ENCODE results near the gene MZT2A. TPM values are rescaled to one million over a fixed set of nuclear protein-coding genes. Genes with fewer than 3 reads are reported as not detected.
"Not testable (repeated sequence)": the region's sequence is repeated elsewhere in the genome, so short reads cannot be mapped to it uniquely, and the experiment has no call there.

Gene MZT2A
- total RNA-seq, 1 experiment from 2014 or later = 135 TPM

DNA sequence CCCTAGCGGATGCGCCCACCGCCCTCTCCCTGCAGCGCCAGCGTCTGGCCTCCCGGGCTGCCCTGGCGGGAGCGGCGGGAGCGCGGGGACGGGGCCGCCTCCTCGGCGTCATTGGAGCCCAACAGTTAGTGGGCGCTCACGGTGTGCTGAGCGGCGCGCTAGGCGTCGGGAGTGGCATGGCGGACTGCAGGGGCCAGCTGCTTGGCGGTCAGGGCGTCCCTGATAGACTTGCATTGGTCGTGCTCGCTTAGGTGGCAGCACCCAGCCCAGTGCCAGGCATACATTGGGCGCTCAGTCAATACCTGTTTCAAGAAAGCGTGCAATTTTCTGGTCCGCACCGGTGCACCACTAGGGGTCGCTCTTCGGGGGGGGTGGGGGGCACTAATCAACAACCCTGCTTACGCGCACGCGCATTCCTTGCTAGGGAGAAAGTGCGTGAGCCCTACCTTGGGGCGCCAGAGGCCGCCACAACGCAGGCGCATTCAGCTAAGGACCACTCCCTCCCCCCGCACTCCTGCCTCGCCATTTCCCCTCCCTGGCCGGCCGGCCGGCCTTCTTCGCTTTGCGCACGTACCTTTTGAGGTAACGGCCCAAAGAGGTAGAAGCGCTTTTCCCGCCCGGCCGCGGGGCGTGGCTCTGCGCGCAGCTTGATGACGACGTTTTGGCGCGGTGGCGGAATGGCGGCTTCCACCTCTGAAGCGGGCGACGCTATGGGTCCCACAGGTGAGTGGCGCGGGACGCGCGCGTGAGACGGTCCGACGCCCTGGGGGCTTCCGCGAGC, 411 bp upstream of the MZT2A start:
- DNase-seq (ENCODE audit: low read depth) = peak; percentile 93

DNA sequence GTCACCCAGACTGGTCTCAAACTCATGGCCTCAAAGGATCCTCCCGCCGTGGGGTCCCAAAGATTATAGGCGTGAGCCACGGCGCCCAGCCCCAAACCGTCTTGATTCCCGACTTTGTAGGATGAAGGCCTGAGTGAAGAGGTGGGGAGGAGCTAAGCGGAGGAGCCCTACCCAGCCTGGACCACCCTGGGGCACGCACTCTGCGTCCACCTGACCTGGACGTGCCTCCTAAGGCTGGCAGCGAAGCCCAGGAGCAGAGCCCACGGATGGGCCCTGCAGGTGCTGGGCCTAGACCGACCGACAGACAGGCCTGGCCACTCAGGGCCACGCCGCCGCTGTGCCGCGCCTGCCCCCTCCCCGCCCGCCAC, 744 bp downstream of the MZT2A start:
- peak; percentile 17 for DNase-seq (ENCODE audit: low read depth)

DNA sequence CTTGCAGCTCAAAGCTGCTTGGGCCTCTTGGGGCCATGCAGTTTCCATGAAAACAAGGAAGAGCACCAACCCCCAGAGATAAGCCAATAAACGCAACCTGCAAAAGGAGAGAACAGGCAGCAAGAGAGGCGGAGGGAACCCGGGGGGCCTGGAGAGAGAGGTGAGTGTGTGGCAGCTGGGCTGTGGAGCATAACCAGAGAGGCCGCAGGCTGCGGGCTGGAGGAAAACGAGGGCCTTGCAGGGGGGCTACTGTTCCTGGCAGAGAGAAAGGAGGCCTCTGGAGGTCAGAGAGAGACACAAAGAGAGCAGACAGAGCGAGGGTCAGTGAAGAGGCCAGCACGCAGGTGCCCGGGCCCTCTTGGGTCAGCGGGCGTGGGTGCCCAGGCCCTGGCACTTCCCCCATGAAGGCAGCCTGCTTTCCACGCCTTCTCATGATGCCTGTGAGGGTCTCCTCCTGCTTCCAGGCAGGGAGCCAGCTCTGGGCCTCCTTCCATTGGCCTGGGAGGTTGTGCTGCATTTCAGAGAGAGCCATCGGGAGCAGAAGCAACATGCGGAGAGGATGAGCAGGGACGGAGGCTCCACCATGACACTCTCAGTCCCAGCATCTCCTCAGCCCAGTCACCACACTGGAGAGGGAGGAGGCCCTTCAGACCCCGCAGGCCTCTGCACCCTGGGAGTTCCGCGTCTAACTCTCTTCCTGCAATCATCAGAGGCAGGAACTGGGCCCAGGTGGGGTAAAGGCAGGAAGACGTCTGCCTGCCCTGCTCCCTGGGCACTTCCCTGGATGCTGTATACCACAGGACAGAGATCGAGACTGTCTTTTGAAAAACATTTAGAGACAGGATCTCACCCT, 1.4 kb downstream of the MZT2A start:
- not testable (repeated sequence) for DNase-seq (ENCODE audit: low read depth)

DNA sequence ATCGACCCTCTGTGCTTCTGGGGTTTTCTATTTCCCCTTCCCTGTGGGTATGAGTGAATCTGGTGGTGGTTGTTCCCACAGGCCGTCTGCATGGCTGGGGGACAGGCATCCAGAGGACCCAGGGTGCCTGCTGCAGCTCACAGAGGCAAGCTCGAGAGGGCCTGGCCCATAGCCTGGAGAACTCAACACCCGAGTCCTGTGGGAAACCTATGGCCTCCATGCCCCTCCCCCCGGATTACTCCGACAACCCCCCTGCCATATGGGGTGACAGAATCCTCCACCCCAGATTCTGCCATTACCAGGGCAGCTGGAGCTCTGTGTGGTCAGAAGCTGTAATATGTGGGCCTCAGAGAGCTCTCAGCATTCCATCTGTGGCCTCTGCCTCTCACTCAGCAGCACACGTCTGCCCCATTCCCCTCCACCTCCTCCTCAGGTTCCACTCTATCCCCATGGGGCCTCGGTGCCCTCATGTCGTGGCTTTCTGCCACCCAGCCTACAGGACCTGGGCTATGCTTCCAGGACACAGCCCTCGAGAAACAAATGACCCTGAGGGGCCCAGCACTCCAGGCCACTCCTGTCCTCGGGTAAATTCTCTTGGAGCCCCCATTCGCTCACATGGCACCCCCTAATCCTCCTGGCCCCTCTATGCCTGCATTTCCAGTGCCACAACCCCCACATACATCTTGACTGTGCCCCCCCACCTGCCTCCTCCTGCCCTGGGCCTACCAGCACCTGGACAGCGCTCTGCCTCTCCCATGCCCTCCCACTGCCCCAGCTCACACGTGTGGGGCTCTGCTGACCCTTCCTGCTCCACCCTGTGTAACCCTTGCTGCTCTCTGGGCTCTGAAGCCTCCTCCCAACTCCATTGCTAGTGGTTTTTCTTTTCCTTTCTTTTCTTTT, 3.6 kb downstream of the MZT2A start:
- no peak for DNase-seq (ENCODE audit: low read depth)

DNA sequence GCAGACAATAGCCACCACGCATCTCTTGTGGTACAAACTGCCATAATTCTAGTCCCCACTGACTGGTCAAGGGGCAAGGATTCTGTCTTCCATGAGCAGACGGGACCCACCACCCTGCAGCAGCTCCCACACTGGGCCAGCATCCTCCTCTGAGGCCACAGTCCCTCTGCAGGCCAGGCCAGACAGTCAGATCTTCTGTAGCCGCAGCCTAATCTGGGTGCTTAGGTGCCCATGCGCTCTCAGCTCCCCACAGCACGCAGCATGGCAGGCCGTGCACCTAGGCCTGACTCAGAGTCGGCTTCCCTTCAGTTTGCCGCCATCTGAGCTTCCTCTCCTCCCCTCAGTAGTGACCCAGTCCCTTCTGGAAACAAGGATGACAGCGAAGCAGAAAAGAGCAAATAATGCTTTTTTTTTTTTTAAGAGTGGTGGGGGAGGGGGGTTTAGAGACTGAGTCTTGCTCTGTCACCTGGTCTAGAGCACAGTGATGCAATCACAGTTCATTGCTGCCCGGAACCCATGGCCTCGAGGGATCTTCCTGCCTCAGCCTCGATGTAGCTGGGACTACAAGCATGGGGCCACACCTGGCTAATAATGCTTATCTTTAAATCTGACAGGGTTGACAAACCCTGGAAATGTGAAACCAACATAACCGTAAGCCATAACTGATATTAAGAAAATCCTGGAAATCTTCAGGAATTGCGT, 5.8 kb downstream of the MZT2A start:
- DNase-seq (ENCODE audit: low read depth) = not testable (repeated sequence)

DNA sequence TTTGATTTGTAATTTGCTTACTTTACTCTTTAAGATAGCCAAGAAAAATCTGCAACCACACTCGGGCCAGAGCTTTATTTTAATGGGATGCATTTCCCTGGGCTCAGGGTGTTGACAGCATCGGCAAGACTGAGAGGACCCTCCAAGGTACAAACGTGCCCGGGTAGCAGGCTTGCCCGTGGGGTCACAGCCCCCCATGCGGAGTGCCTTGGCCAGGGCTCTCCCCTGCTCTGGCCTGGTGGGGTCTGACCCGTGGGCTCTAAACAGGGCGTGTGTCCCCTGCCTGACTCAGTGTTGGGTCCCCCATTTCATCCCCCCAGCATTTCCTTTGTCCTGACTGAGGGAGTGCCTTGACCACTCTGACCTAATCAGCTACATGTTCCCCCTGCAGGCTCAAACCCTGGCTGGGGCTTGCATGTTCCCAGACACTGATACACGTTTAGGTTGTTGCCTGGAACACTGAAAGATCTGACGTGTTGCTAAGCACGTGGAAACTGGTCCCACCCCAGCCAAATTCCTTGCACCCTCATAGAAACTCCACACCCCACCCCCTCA, 7.2 kb downstream of the MZT2A start:
- DNase-seq (ENCODE audit: low read depth) = not testable (repeated sequence)

DNA sequence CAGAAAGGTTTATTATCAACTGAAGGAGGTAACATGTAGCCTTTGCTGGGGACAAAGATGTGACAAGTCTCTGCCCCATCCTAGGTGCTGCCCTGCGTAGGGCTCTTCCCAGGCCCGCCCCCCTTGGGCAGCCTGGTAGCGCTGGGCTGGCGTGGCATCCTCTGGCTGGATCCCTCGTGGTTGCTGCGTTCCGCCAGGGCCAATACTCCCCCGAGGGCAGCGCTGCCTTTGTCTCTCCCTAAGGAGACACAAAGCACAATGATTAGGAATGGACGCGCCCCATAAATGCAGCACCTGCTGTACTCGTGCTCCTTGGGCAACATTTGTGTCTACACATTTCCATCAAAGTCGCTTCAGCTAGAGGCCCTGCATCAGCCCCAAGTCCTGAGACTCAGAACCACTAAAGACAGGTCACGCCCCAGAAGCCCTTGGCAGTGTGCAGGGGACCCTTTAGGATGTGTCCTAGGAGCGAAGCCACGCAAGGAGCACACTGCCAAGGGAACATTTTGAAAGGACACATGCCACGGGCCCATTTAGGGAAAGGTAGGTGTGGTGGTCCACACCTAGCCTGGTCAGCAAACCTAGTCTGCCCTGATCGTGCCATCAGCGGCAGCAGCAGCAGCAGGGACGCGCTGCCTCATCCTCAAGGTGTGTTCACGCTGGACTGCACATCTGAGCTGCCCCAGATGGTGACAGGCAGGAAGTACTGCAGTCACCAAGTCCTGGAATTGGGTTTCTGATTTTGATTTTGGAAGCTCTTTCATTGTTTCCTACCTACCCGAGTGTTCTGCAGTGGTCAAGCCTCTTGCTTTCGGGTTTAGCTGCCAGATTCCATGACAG, 8.0 kb downstream of the MZT2A start:
- DNase-seq (ENCODE audit: low read depth) = not testable (repeated sequence)

DNA sequence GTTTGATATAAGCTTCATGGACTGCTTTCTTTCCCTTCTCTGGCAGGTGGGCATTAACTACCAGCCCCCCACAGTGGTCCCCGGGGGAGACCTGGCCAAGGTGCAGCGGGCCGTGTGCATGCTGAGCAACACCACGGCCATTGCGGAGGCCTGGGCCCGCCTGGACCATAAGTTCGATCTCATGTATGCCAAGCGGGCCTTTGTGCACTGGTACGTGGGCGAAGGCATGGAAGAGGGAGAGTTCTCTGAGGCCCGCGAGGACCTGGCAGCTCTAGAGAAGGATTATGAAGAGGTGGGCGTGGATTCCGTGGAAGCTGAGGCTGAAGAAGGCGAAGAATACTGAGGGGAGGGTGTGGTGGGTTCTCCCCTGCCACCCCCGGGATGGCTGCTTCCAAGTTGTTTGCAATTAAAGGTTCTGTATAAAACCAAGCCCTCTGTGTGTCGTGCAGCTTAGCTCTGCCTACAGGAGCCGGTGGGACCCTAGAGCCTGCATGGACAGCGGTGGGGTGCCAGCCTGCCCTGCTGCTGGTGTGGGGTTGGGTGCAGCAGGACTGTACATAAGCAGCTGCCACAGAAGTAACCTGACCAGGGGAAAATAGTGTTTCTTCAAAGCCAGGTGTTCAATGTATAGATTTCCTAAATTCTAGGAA, 9.6 kb downstream of the MZT2A start:
- not testable (repeated sequence) for DNase-seq (ENCODE audit: low read depth)

DNA sequence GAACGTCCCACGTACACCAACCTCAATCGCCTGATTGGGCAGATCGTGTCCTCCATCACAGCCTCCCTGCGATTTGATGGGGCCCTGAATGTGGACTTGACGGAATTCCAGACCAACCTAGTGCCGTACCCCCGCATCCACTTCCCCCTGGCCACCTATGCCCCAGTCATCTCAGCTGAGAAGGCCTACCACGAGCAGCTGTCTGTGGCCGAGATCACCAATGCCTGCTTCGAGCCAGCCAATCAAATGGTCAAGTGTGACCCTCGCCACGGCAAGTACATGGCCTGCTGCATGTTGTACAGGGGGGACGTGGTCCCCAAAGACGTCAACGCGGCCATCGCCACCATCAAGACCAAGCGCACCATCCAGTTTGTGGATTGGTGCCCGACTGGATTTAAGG, 11.8 kb downstream of the MZT2A start:
- DNase-seq (ENCODE audit: low read depth) = not testable (repeated sequence)

DNA sequence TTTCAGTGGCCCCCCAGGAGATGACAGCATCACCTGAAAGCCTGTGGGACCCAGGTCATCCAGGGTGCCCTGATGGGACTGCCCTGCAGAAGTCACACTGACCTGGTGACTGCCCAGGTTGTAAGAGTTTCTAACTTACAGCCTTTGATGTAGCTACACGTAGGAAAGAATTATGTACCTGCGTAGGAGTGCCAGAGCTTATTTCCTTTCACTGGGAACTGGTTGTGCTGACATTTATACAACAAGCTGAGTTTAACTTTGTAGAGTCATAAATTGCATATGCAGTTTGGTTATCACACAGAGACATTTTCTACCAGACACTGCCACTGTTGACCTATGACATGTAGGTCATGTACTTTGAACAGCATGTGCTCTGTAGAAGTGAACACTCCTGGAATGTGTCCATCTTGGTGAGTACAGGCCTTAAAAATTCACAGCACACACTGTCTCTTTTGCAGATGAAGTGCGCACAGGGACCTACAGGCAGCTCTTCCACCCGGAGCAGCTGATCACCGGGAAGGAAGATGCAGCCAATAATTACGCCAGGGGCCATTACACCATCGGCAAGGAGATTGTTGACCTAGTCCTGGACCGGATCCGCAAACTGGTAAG, 13.2 kb downstream of the MZT2A start:
- not testable (repeated sequence) for DNase-seq (ENCODE audit: low read depth)

DNA sequence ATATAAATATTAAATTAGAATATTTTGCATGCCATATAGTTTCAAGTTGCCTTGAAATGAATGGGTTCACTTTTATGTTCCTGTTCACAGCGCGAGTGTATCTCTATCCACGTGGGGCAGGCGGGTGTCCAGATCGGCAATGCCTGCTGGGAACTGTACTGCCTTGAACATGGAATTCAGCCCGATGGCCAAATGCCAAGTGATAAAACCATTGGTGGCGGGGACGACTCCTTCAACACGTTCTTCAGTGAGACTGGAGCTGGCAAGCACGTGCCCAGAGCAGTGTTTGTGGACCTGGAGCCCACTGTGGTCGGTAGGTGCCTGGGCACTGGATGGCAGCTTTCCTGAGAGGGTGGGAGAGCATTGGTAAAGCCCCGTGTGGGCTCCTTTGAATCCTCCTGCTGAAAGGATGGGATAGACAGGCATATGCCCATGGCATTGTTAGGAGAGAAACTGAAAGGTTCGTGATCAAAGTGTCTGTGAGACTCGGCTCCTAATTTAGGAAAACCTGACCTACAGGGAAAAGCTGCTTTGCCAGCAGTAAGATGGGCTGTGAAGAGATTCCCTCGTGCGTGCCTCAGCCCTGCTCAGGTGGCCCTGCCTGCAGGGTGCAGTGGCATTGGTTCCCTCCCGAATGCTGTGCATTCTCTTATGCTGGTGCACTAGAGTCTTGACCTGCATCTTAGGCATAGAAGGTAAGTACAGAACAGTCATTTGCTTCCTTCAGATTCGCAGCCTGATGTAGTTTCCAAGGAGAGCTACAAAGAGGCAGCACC, 13.9 kb downstream of the MZT2A start:
- DNase-seq (ENCODE audit: low read depth) = not testable (repeated sequence)

DNA sequence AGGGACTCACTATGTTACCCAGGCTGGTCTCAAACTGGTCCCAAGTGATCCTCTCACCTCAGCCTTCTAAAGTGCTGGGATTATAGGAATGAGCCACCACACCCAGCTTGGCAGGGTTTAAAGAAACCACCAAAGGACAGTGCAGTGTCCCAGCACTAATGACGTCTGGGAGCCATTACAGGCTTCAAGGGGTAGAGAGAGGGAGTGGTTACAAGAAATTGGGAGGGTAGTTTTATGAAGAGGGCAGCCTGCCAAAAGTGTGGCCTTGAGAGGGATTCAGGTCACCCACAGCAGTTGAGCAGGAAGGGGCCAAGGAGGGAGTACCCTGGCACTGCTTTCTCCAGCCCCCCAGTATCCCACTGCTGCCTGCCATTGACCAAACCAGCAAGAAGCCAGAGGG, 15.0 kb downstream of the MZT2A start:
- not testable (repeated sequence) for DNase-seq (ENCODE audit: low read depth)

DNA sequence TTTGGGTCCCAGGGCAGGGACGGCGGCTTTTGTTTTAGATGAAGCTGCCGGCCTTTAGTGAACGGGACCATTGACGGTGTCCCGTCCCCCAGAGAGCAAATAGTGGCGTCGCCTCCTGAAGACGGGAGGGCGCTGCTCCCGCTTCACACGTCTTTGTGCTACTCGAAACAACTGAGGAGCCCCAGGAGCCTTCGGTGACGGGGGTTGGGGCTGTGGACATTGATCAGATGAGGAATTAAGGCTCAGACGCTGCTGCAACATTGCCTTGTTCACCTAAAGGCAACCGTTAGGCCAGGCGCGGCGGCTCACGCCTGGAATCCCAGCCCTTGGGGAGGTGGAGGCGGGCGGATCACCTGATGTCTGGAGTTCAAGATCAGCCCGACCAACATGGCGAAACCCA, 15.8 kb downstream of the MZT2A start:
- not testable (repeated sequence) for DNase-seq (ENCODE audit: low read depth)

DNA sequence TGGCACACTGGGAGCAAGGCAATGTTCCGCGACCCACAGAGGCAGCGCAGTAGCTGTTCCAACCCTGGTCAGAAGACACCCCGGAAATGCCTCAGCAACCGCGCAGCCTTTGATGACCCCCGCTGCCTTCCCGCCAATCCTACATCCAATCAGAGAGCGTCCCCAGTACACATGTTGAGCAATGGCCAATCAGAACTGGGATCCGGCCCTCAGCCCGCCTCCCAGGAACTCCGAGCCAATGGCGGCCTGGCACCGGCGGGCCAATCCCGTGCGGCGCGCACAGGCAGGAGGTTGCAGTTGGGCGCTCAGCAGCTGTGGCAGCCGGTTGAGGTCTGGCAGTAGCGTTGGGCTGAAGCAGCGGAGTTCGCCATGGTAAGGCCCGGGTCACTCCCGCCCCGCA, 16.4 kb downstream of the MZT2A start, which contains the start of gene TUBA3D:
Gene TUBA3D (plus strand): TSS at position 289 of the 400 bp plus-strand sequence. CDS start 81 bp downstream, at position 370.
- no peak for DNase-seq (ENCODE audit: low read depth)

DNA sequence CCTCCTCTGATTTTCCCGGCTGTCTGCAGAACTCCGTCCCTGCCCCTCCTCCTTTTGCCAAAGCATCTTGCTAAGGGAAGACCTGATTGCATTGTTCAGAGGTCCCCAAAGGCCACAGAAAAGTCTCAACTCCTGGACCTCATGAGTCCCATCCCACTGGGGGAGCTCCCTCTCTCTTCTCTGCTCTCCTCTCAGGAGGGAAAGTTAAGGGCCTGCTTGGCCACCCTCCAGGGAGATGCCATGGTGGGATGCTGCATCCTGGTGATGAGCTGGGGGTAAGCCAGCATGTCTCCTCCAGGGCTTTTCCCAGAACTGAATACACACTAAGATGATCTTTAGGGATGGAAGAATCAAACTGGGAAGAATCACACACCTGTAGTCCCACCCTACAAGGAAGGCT, 18.9 kb downstream of the MZT2A start:
- DNase-seq (ENCODE audit: low read depth) = not testable (repeated sequence)

DNA sequence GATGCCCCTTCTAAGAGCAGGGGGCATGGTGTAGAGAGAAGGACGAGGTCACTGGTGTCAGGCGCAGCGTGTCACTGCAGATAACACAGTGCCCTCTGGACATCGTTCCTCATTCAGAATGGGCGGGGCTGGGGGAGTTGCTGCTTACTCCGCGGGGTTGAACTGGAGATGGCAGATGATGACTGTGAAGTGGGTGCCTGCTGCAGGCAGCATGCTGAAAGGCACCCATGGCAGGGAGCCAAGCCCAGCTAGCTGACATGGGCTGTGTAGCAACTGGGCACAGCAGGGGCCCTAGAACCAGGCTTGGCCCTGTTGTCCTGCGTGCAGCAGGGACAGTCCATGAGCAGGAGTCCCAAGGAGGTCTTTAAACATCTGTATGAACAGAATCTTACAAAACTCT, 20.6 kb downstream of the MZT2A start:
- DNase-seq (ENCODE audit: low read depth) = not testable (repeated sequence)

DNA sequence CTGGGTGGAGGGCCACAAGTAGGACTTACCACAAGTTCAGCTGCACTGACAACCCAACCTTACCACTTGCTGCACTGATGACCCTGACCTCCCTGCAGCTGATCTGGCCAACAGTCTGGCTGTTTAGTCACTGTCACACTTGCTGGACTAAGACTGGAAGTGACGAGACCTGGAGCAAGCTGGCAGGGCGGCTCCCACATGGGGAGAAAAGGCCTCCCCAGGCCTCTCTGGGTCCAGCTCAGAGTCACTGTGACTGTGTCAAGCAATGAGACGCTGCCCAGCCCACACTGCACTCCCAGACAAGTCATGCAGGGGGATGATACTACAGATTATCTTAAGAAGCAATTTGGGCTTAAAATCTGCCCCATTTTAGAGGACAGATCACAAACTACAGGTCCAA, 21.3 kb downstream of the MZT2A start:
- not testable (repeated sequence) for DNase-seq (ENCODE audit: low read depth)

DNA sequence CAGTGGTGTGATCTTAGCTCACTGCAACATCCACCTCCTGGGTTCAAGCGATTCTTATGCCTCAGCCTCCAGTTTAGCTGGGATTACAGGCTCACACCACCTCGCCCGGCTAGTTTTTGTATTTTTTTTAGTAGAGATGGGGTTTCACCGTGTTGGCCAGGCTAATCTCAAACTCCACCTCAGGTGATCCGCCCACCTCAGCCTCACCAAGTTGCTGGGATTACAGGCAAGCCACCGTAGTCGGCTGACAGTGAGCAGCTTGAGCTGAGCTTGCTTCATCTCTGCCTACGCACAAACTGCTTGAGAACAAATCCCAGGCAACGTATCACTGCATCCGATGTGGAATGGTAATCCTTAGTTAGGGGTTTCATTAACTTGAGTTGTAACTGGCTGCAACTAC, 24.5 kb downstream of the MZT2A start:
- DNase-seq (ENCODE audit: low read depth) = not testable (repeated sequence)

Measured in HT1080 (cell line).